Measurements from ENCODE around the gene ZIC5. TPM values are rescaled to one million over a fixed set of nuclear protein-coding genes. Genes with fewer than 3 reads are reported as not detected.
A peak's percentile ranks its signal among the peaks of the same experiment; 100 is the strongest.

The ZIC5 gene
- total and polyA plus RNA-seq, 2 of the 13 experiments (the other 11 are each of a cell fraction or from before 2014, with no cell fraction given), result 0.02 to 0.07 TPM

GRCh38 chr13:99959127-99959539 lies 12.4 kb downstream of the ZIC5 start:
- POLR2A ChIA-PET, result no interaction called here
- in situ Hi-C loops (cut with HindIII; ENCODE audit: extremely low pct_ligation_motif_present, low pct_unique_long_range_greater_than_20kb), result no loop called here
- DNase-seq (ENCODE audit: low spot score), result no peak
- Histone ChIP-seq H3K27ac (ENCODE audit: extremely low read length, insufficient read depth, low read length) (no peak overlapping the region), H3K36me3 (replicated peaks in 1 of 2; ENCODE audit: control insufficient read depth in 1 of 2, insufficient read depth in 2 of 2, low read length in 2 of 2) (no peaks in the 10 kb centered on the region), H3K9me3 (ENCODE audit: low read length) (no peaks in the 10 kb centered on the region), H3K4me1 (ENCODE audit: insufficient read depth, low read length) (peaks cover 40% of the 10 kb centered on the region), H3K4me3 (replicated peaks in 1 of 3; ENCODE audit: insufficient read depth in 1 of 3, low read depth in 2 of 3, low read length in 3 of 3) (no peak overlapping the region; a peak in 1 of 6 replicates), H3K9ac (ENCODE audit: insufficient read depth, low read depth, low read length) (no peak overlapping the region), H4K20me1 (ENCODE audit: insufficient read depth, low read length) (no peaks in the 10 kb centered on the region), H3K27me3 (ENCODE audit: control insufficient read depth in 1 of 2, insufficient read depth in 2 of 2, low read length in 2 of 2) (peaks cover 5 to 65% of the 10 kb centered on the region in 2 experiments), H3K79me2 (ENCODE audit: insufficient read depth, low read length) (no peaks in the 10 kb centered on the region), H2AFZ (ENCODE audit: low read length) (no peak overlapping the region), H3K4me2 (ENCODE audit: low read depth, low read length) (peak overlapping the region; percentile 52)
- BruUV-seq (replicated peaks), result no TSS peak
- no peak for ATAC-seq
- FAIRE-seq, result no peak
- WGBS (ENCODE audit: low lambda C conversion rate), result 43% methylated on average over 10 of the region's 10 CpGs
- intact Hi-C loops (cut with micrococcal nuclease; ENCODE audit: unreplicated experiment), result no loop called here
- TF ChIP-seq ZBTB1 (CRISPR knock-in tag; IDR thresholded peaks at IDR 0.05; ENCODE audit: borderline replicate concordance), result no peak
- peak; percentile 88 for TF ChIP-seq BCL6 (CRISPR knock-in tag; IDR thresholded peaks at IDR 0.05)
- no peak for TF ChIP-seq ZNF850 (CRISPR knock-in tag; conservative IDR thresholded peaks at IDR 0.05)
- TF ChIP-seq ZNF776 (CRISPR knock-in tag; IDR thresholded peaks at IDR 0.05), result no peak
- TF ChIP-seq FOXP4 (CRISPR knock-in tag; IDR thresholded peaks at IDR 0.05), result 0 out of 2 replicates have a peak, but pooled peaks have one; percentile 30
- TF ChIP-seq FOXA1 (IDR thresholded peaks at IDR 0.05), result no peak
- peak; percentile 40; the same call in 1 of the 2 replicates for TF ChIP-seq FOXA1 (CRISPR knock-in tag; IDR thresholded peaks at IDR 0.05)
- TF ChIP-seq FOXK1 (CRISPR knock-in tag; IDR thresholded peaks at IDR 0.05; ENCODE audit: borderline replicate concordance, low read depth), result no peak
- TF ChIP-seq SNAPC5 (CRISPR knock-in tag; IDR thresholded peaks at IDR 0.05; ENCODE audit: borderline replicate concordance), result no peak
- TF ChIP-seq ZNF451 (CRISPR knock-in tag; IDR thresholded peaks at IDR 0.05), result no peak
- TF ChIP-seq GFI1 (CRISPR knock-in tag; IDR thresholded peaks at IDR 0.05; ENCODE audit: borderline replicate concordance), result no peak
- TF ChIP-seq ZHX2 (IDR thresholded peaks at IDR 0.05; ENCODE audit: low read depth), result no peak
- TF ChIP-seq ZHX2 (CRISPR knock-in tag; IDR thresholded peaks at IDR 0.05; ENCODE audit: borderline replicate concordance), result no peak
- CTCF ChIA-PET (ENCODE audit: low intra/inter-chr PET ratio, low total read pairs), result no interaction called here
